ENCODE data around the gene TSHR.

The TSHR gene

GRCh38 chr14:80919622-80920021 is 35.8 kb upstream of the TSHR start:
- TF ChIP-seq CTCF (IDR thresholded peaks at IDR 0.05; ENCODE audit: low read depth, low read length, poor library complexity, severe bottlenecking), result no peak
- TF ChIP-seq EZH2phosphoT487 (IDR thresholded peaks at IDR 0.05; ENCODE audit: borderline replicate concordance, low read length), result no peak
- Histone ChIP-seq H4K20me1 (ENCODE audit: control insufficient read depth, insufficient read depth, low read depth, low read length) (no peaks in the 10 kb centered on the region; the same call in 1 of the 2 replicates), H3F3A (ENCODE audit: control insufficient read depth, insufficient read depth) (no peaks in the 10 kb centered on the region), H3K9me2 (replicated peaks; ENCODE audit: control insufficient read depth, low read length) (no peaks in the 10 kb centered on the region), H3K79me2 (ENCODE audit: control insufficient read depth, low read length) (peaks cover 9% of the 10 kb centered on the region), H3K4me3 (ENCODE audit: low read length) (no peak overlapping the region), H3K9me3 (ENCODE audit: control insufficient read depth, insufficient read depth, low read length) (no peaks in the 10 kb centered on the region), H3K27ac (ENCODE audit: low read depth, low read length) (no peak overlapping the region), H3K27me3 (ENCODE audit: control insufficient read depth, low read length) (no peaks in the 10 kb centered on the region), H3K4me1 (ENCODE audit: control insufficient read depth, low read length) (no peaks in the 10 kb centered on the region), H3K36me3 (ENCODE audit: control insufficient read depth, low read length) (peaks cover 46% of the 10 kb centered on the region), H3K4me2 (ENCODE audit: low read length) (no peak overlapping the region)

- no peaks in the 10 kb centered on the region; the same call in 1 of the 2 replicates for H3K9me3 ChIP-seq (ENCODE audit: control insufficient read depth, insufficient read depth, low read length)
- no peak overlapping the region for H3K4me3 ChIP-seq (ENCODE audit: low read length)
- no peak overlapping the region for H3K27ac ChIP-seq (ENCODE audit: low read depth, low read length)
- no peak for TF ChIP-seq CTCF (IDR thresholded peaks at IDR 0.05; ENCODE audit: low read depth, low read length, poor library complexity, severe bottlenecking)
- H3K9me2 ChIP-seq (replicated peaks; ENCODE audit: control insufficient read depth, low read length), result no peaks in the 10 kb centered on the region
- peaks cover 40% of the 10 kb centered on the region for H3K79me2 ChIP-seq (ENCODE audit: control insufficient read depth, low read length)
- H3K27me3 ChIP-seq (ENCODE audit: control insufficient read depth, low read length), result no peaks in the 10 kb centered on the region
- H3F3A ChIP-seq (ENCODE audit: control insufficient read depth, insufficient read depth), result no peaks in the 10 kb centered on the region
- peaks cover 44% of the 10 kb centered on the region for H3K36me3 ChIP-seq (ENCODE audit: control insufficient read depth, low read length)
- no peaks in the 10 kb centered on the region for H4K20me1 ChIP-seq (ENCODE audit: control insufficient read depth, insufficient read depth, low read depth, low read length)
- no peaks in the 10 kb centered on the region for H3K4me1 ChIP-seq (ENCODE audit: control insufficient read depth, low read length)
- no peak overlapping the region for H3K4me2 ChIP-seq (ENCODE audit: low read length)
Observed at GRCh38 chr14:80923368-80923767, 32.1 kb upstream of the TSHR start.

GRCh38 chr14:80924365-80925103 is 30.9 kb upstream of the TSHR start:
- H3K4me2 ChIP-seq (ENCODE audit: low read length), result no peak overlapping the region
- H3K27me3 ChIP-seq (ENCODE audit: control insufficient read depth, low read length), result no peaks in the 10 kb centered on the region
- H3K9me3 ChIP-seq (ENCODE audit: control insufficient read depth, insufficient read depth, low read length), result peaks cover 5% of the 10 kb centered on the region; the same call in 1 of the 2 replicates
- H4K20me1 ChIP-seq (ENCODE audit: control insufficient read depth, insufficient read depth, low read depth, low read length), result no peaks in the 10 kb centered on the region
- H3K36me3 ChIP-seq (ENCODE audit: control insufficient read depth, low read length), result peaks cover 53% of the 10 kb centered on the region
- peaks cover 2% of the 10 kb centered on the region for H3K4me1 ChIP-seq (ENCODE audit: control insufficient read depth, low read length)
- TF ChIP-seq EZH2phosphoT487 (IDR thresholded peaks at IDR 0.05; ENCODE audit: borderline replicate concordance, low read length), result no peak
- TF ChIP-seq CTCF (IDR thresholded peaks at IDR 0.05; ENCODE audit: low read depth, low read length, poor library complexity, severe bottlenecking), result no peak
- H3F3A ChIP-seq (ENCODE audit: control insufficient read depth, insufficient read depth), result no peaks in the 10 kb centered on the region
- no peak overlapping the region for H3K4me3 ChIP-seq (ENCODE audit: low read length)
- no peaks in the 10 kb centered on the region for H3K9me2 ChIP-seq (replicated peaks; ENCODE audit: control insufficient read depth, low read length)
- H3K79me2 ChIP-seq (ENCODE audit: control insufficient read depth, low read length), result peaks cover 49% of the 10 kb centered on the region
- no peak overlapping the region for H3K27ac ChIP-seq (ENCODE audit: low read depth, low read length)

All from DOHH2 (cell line).